Measurements from ENCODE around the gene ZNF341.

- TF ChIP-seq POLR2A (IDR thresholded peaks at IDR 0.05) (no peak), CTCF (IDR thresholded peaks at IDR 0.05) (no peak)
Measured at GRCh38 chr20:33713865-33714367, 17.9 kb upstream of the ZNF341 start.
